ENCODE measurements around the gene PNPO.

Gene PNPO

DNA sequence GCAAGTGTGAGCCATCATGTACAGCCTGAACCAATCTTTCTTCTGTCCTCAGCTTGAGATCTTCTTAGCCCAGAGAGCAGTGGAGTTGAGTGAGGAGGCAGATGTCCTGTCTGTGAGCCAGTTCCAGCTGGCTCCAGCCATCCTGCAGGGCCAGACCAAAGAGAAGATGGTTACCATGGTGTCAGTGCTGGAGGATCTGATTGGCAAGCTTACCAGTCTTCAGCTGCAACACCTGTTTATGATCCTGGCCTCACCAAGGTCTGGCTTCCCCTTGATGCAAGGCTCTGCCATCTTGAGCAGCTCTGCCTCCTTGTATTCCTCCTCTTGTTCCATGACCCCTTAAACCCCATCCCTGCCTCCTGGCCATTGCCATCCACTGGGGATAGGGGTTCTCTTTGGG lies 39.2 kb downstream of the PNPO start:
- no peak overlapping the region for H3K9ac ChIP-seq (ENCODE audit: low read length)
- no peak overlapping the region for H3K4me2 ChIP-seq (ENCODE audit: low read length)
- no peaks in the 10 kb centered on the region for H3K27me3 ChIP-seq (ENCODE audit: low read depth, low read length)
- H3K9me3 ChIP-seq (ENCODE audit: insufficient read depth, low read length) = no peaks in the 10 kb centered on the region
- no peaks in the 10 kb centered on the region for H4K20me1 ChIP-seq (ENCODE audit: insufficient read depth, low read length)
- H3K36me3 ChIP-seq (replicated peaks; ENCODE audit: low read depth, low read length) = peaks cover 46% of the 10 kb centered on the region
- no peak overlapping the region for H2AFZ ChIP-seq (ENCODE audit: low read depth, low read length)
- H3K27ac ChIP-seq (ENCODE audit: low read length) = no peak overlapping the region
- no peak overlapping the region for H3K4me3 ChIP-seq (ENCODE audit: low read length)
- TF ChIP-seq EZH2phosphoT487 (IDR thresholded peaks at IDR 0.05; ENCODE audit: low read depth) (no peak), CTCF (IDR thresholded peaks at IDR 0.05; ENCODE audit: low read depth, low read length) (no peak)
- no peaks in the 10 kb centered on the region for H3K79me2 ChIP-seq (ENCODE audit: low read length)
- H3K4me1 ChIP-seq (ENCODE audit: low read length) = no peaks in the 10 kb centered on the region

GRCh38 chr17:47981462-47981861 lies 40.1 kb downstream of the PNPO start:
- Histone ChIP-seq H4K20me1 (ENCODE audit: insufficient read depth, low read length) (no peaks in the 10 kb centered on the region), H3K9me3 (ENCODE audit: insufficient read depth, low read length) (no peaks in the 10 kb centered on the region), H2AFZ (ENCODE audit: low read depth, low read length) (no peak overlapping the region), H3K27ac (ENCODE audit: low read length) (no peak overlapping the region), H3K4me2 (ENCODE audit: low read length) (no peak overlapping the region), H3K4me3 (ENCODE audit: low read length) (no peak overlapping the region), H3K4me1 (ENCODE audit: low read length) (no peaks in the 10 kb centered on the region), H3K36me3 (replicated peaks; ENCODE audit: low read depth, low read length) (peaks cover 43% of the 10 kb centered on the region), H3K9ac (ENCODE audit: low read length) (no peak overlapping the region), H3K79me2 (ENCODE audit: low read length) (no peaks in the 10 kb centered on the region), H3K27me3 (ENCODE audit: low read depth, low read length) (no peaks in the 10 kb centered on the region)
- TF ChIP-seq EZH2phosphoT487 (IDR thresholded peaks at IDR 0.05; ENCODE audit: low read depth) (no peak), CTCF (IDR thresholded peaks at IDR 0.05; ENCODE audit: low read depth, low read length) (no peak)

GRCh38 chr17:47982091-47982617 lies 40.8 kb downstream of the PNPO start:
- no peak for TF ChIP-seq EZH2phosphoT487 (IDR thresholded peaks at IDR 0.05; ENCODE audit: low read depth)
- TF ChIP-seq CTCF (IDR thresholded peaks at IDR 0.05; ENCODE audit: low read depth, low read length) = no peak
- Histone ChIP-seq H3K9me3 (ENCODE audit: insufficient read depth, low read length) (no peaks in the 10 kb centered on the region), H3K36me3 (replicated peaks; ENCODE audit: low read depth, low read length) (peaks cover 43% of the 10 kb centered on the region), H2AFZ (ENCODE audit: low read depth, low read length) (no peak overlapping the region), H3K27me3 (ENCODE audit: low read depth, low read length) (no peaks in the 10 kb centered on the region), H3K9ac (ENCODE audit: low read length) (no peak overlapping the region), H3K4me1 (ENCODE audit: low read length) (no peaks in the 10 kb centered on the region), H4K20me1 (ENCODE audit: insufficient read depth, low read length) (no peaks in the 10 kb centered on the region), H3K4me3 (ENCODE audit: low read length) (no peak overlapping the region), H3K4me2 (ENCODE audit: low read length) (no peak overlapping the region), H3K27ac (ENCODE audit: low read length) (no peak overlapping the region), H3K79me2 (ENCODE audit: low read length) (no peaks in the 10 kb centered on the region)

DNA sequence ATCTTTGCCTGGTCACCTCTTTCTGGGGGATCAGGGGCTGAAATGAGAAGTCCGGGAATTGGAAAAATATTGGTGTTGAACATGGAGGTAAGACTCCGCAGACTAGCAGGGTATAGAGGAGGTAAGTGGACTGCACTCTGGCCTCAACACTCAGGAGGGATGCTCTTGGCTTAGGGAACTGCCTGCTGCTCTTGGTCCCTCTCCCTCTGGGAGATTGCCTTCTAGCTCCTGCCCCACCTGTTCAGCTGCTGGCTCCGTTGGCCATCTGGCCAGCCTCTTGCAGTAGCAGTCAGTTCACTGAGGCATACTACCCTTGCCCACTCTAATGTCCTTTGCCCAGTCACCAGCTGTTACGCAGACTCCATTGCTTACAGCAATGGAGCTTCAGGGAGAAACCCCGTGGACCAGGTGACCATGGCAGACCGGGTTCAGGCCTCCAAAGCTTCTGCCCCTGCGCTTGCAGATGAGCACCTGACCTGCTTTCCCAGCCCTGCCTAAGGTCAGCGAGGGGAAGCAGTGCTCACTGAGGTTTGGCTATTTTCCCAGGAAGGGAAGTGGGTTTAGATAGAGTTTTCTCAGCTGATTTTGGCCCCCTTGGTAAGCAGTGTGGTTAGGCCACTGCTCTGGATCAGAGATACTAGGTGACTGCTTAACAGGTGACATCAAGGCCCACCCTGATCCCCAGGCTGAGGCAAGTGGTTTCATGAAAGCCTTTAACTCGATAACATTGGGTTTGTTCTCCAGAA lies 41.4 kb downstream of the PNPO start:
- peaks cover 39% of the 10 kb centered on the region for H3K36me3 ChIP-seq (replicated peaks; ENCODE audit: low read depth, low read length)

More for the DNA sequence above, 41.4 kb downstream of the PNPO start:
- Histone ChIP-seq H2AFZ (ENCODE audit: low read depth, low read length) (no peak overlapping the region), H3K27ac (ENCODE audit: low read length) (no peak overlapping the region), H3K79me2 (ENCODE audit: low read length) (no peaks in the 10 kb centered on the region), H3K4me3 (ENCODE audit: low read length) (no peak overlapping the region), H3K4me2 (ENCODE audit: low read length) (no peak overlapping the region), H3K4me1 (ENCODE audit: low read length) (no peaks in the 10 kb centered on the region), H3K9me3 (ENCODE audit: insufficient read depth, low read length) (no peaks in the 10 kb centered on the region), H4K20me1 (ENCODE audit: insufficient read depth, low read length) (no peaks in the 10 kb centered on the region), H3K27me3 (ENCODE audit: low read depth, low read length) (no peaks in the 10 kb centered on the region), H3K9ac (ENCODE audit: low read length) (no peak overlapping the region)
- TF ChIP-seq CTCF (IDR thresholded peaks at IDR 0.05; ENCODE audit: low read depth, low read length) = no peak
- no peak for TF ChIP-seq EZH2phosphoT487 (IDR thresholded peaks at IDR 0.05; ENCODE audit: low read depth)
